K562 (cell line): Measurements from ENCODE around the gene MAD2L1BP. TPM values are rescaled to one million over a fixed set of nuclear protein-coding genes. Genes with fewer than 3 reads are reported as not detected.
A peak's percentile ranks its signal among the peaks of the same experiment; 100 is the strongest.

Experiments
- ATF7 ChIP-seq: fragments of 450-650 bp; IDR thresholded peaks from 2 replicates; pipeline ENCODE4 v1.7.1; 2014; ENCODE audit warnings: mild to moderate bottlenecking, moderate library complexity
- FOXJ3 ChIP-seq: sonication (generic); formaldehyde crosslinking; IDR thresholded peaks from 2 replicates; pipeline ENCODE4 v1.4.0; 2020; ENCODE audit warnings: mild to moderate bottlenecking, missing genetic modification reagents
- FOXK2 ChIP-seq, 2 experiments: fragments of 450-650 bp; IDR thresholded peaks in 1 of 2; conservative IDR thresholded peaks in 1 of 2; 2 replicates each; pipeline ENCODE4 v1.6.1; 2016; ENCODE audit warnings: low read depth in 2 of 2, mild to moderate bottlenecking in 1 of 2
- MYC ChIP-seq, 2 experiments: fragments of 250-450 bp in 1 of 2; sonication (Bioruptor Pico) in 1 of 2; IDR thresholded peaks; 2 replicates each; pipeline versions ENCODE4 v1.5.1 to v1.6.1; 2012 to 2021; ENCODE audit warnings: low read depth in 2 of 2, borderline replicate concordance in 1 of 2, improper control_type of control experiment in 1 of 2, low read length in 1 of 2, mild to moderate bottlenecking in 1 of 2, moderate library complexity in 1 of 2
- PHB ChIP-seq: fragments of 250-450 bp; sonication (Bioruptor Pico); IDR thresholded peaks from 2 replicates; pipeline ENCODE4 v1.5.0; 2021
- RBM34 ChIP-seq: fragments of 200-400 bp; formaldehyde crosslinking; IDR thresholded peaks from 2 replicates; pipeline ENCODE4 v1.6.1; 2018; ENCODE audit warnings: low read length, borderline replicate concordance; ENCODE audit not compliant: insufficient read depth
- RNF2 ChIP-seq: sonication (generic); IDR thresholded peaks from 2 replicates; pipeline ENCODE4 v1.6.1; 2016
- TEAD4 ChIP-seq, 2 experiments: sonication (generic) in 1 of 2; formaldehyde crosslinking in 1 of 2; IDR thresholded peaks; 2 replicates each; pipeline versions ENCODE4 v1.6.1 to v1.8.0; 2012 to 2022; ENCODE audit warnings: borderline replicate concordance in 1 of 2, inconsistent platforms in 1 of 2, low read length in 1 of 2, mild to moderate bottlenecking in 1 of 2, missing genetic modification reagents in 1 of 2
- ZNF561 ChIP-seq: fragments of 450-650 bp; formaldehyde crosslinking; conservative IDR thresholded peaks from 2 replicates; pipeline ENCODE4 v1.4.0; 2020; ENCODE audit warnings: mild to moderate bottlenecking, moderate library complexity
- ZNF785 ChIP-seq: fragments of 250-450 bp; sonication (Bioruptor Pico); IDR thresholded peaks from 2 replicates; pipeline ENCODE4 v1.4.0; 2020; ENCODE audit warnings: mild to moderate bottlenecking
- polyA plus RNA-seq, 8 experiments: library from polyadenylated mRNA; depleted of rRNA in 4 of 8; stranded (reverse) in 5 of 8; unstranded in 3 of 8; fragments of >200 nt; fragmentation: Nextera tagmentation in 2 of 8; fragmentation: Illumina TruSeq in 1 of 8; extraction: Ambion mirVana in 2 of 8; extraction: Trizol in 1 of 8; gene quantifications; 2 replicates each; pipeline versions ENCODE4 v1.2.1 to v1.2.3, GENCODE V29; 2011 to 2014; ENCODE audit warnings: inconsistent platforms in 1 of 8, missing spikeins in 1 of 8
- total RNA-seq, 7 experiments: library from RNA; depleted of rRNA in 6 of 7; stranded (reverse); fragments of >200 nt in 6 of 7; fragmentation: Illumina TruSeq in 2 of 7; extraction: Trizol in 2 of 7; gene quantifications; 2 replicates each; pipeline versions ENCODE4 v1.2.1 to v1.2.3, GENCODE V29; 2011 to 2021; ENCODE audit warnings: low replicate concordance in 1 of 7
- TF ChIP-seq, protein P1 (sequence below): fragments of 200-600 bp; sonication (generic); IDR thresholded peaks from one replicate; pipeline ENCODE4 v1.6.1; 2012; ENCODE audit warnings: mild to moderate bottlenecking, low read depth, low read length, inconsistent platforms
- TF ChIP-seq, protein P2 (sequence below): fragments of 450-650 bp; IDR thresholded peaks from 2 replicates; pipeline ENCODE4 v1.7.1; 2018; ENCODE audit warnings: mild to moderate bottlenecking, low read depth; ENCODE audit not compliant: partially characterized antibody

MAD2L1BP gene
- total and polyA plus RNA-seq, 9 of the 15 experiments (the other 6 are each of a cell fraction or from before 2014, with no cell fraction given): 69.7 to 321 (median 111) TPM

DNA sequence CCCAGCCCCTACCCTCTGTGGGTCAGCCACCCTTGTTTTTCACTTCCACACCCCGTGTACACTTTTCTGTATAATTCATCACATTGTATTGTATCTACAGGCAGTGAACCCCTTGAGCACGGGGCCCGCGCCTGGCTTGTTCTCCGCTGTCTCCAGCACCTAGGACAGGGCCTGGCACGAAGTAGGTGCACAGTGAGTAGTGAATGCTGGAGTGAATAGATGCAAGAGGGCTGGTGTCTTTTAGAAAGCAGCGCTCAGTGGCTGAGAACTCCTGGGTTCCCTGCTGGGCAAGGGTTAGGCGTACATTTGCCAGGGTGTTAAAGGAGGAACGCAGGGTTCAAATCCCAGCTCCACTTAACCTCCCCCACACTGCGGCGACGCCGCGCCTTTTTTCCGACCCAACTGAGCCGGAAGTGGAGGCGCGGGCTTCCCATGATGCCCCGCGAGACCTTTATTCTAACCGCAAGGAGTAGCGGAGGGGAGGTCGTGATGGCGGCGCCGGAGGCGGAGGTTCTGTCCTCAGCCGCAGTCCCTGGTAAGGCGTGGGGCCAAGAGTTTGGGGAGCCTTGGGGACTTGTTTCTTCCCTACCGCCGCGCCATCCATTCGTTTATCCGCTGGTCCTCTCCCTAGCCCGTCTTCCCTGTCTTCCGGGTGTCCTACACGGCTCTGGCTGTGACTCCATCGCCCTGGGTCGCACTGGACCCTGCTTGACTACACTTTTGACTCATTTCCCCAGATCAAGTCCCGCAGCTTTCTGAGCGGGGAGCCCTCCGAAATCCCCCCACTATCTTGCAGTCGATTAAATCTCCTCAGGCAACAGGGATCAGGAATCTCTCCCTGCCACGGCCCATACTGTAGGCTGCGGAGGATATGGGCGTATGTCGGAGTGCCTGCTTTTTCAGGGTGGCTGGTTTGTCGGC, at the start of gene MAD2L1BP (continued):
- TF ChIP-seq, protein P1, sequence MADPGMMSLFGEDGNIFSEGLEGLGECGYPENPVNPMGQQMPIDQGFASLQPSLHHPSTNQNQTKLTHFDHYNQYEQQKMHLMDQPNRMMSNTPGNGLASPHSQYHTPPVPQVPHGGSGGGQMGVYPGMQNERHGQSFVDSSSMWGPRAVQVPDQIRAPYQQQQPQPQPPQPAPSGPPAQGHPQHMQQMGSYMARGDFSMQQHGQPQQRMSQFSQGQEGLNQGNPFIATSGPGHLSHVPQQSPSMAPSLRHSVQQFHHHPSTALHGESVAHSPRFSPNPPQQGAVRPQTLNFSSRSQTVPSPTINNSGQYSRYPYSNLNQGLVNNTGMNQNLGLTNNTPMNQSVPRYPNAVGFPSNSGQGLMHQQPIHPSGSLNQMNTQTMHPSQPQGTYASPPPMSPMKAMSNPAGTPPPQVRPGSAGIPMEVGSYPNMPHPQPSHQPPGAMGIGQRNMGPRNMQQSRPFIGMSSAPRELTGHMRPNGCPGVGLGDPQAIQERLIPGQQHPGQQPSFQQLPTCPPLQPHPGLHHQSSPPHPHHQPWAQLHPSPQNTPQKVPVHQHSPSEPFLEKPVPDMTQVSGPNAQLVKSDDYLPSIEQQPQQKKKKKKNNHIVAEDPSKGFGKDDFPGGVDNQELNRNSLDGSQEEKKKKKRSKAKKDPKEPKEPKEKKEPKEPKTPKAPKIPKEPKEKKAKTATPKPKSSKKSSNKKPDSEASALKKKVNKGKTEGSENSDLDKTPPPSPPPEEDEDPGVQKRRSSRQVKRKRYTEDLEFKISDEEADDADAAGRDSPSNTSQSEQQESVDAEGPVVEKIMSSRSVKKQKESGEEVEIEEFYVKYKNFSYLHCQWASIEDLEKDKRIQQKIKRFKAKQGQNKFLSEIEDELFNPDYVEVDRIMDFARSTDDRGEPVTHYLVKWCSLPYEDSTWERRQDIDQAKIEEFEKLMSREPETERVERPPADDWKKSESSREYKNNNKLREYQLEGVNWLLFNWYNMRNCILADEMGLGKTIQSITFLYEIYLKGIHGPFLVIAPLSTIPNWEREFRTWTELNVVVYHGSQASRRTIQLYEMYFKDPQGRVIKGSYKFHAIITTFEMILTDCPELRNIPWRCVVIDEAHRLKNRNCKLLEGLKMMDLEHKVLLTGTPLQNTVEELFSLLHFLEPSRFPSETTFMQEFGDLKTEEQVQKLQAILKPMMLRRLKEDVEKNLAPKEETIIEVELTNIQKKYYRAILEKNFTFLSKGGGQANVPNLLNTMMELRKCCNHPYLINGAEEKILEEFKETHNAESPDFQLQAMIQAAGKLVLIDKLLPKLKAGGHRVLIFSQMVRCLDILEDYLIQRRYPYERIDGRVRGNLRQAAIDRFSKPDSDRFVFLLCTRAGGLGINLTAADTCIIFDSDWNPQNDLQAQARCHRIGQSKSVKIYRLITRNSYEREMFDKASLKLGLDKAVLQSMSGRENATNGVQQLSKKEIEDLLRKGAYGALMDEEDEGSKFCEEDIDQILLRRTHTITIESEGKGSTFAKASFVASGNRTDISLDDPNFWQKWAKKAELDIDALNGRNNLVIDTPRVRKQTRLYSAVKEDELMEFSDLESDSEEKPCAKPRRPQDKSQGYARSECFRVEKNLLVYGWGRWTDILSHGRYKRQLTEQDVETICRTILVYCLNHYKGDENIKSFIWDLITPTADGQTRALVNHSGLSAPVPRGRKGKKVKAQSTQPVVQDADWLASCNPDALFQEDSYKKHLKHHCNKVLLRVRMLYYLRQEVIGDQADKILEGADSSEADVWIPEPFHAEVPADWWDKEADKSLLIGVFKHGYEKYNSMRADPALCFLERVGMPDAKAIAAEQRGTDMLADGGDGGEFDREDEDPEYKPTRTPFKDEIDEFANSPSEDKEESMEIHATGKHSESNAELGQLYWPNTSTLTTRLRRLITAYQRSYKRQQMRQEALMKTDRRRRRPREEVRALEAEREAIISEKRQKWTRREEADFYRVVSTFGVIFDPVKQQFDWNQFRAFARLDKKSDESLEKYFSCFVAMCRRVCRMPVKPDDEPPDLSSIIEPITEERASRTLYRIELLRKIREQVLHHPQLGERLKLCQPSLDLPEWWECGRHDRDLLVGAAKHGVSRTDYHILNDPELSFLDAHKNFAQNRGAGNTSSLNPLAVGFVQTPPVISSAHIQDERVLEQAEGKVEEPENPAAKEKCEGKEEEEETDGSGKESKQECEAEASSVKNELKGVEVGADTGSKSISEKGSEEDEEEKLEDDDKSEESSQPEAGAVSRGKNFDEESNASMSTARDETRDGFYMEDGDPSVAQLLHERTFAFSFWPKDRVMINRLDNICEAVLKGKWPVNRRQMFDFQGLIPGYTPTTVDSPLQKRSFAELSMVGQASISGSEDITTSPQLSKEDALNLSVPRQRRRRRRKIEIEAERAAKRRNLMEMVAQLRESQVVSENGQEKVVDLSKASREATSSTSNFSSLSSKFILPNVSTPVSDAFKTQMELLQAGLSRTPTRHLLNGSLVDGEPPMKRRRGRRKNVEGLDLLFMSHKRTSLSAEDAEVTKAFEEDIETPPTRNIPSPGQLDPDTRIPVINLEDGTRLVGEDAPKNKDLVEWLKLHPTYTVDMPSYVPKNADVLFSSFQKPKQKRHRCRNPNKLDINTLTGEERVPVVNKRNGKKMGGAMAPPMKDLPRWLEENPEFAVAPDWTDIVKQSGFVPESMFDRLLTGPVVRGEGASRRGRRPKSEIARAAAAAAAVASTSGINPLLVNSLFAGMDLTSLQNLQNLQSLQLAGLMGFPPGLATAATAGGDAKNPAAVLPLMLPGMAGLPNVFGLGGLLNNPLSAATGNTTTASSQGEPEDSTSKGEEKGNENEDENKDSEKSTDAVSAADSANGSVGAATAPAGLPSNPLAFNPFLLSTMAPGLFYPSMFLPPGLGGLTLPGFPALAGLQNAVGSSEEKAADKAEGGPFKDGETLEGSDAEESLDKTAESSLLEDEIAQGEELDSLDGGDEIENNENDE: no peak
- TF ChIP-seq FOXK2 (conservative IDR thresholded peaks at IDR 0.05 in 1 of 2, IDR thresholded peaks at IDR 0.05 in 1 of 2; ENCODE audit: low read depth in 2 of 2): peak; percentile 31 to 41; a peak in 3 of 4 replicates
- TF ChIP-seq FOXJ3 (CRISPR knock-in tag): no peak
- TF ChIP-seq ZNF785 (CRISPR knock-in tag): no peak
- TF ChIP-seq ATF7: peak; percentile 73
- TF ChIP-seq RBM34: no peak
- TF ChIP-seq, protein P2, sequence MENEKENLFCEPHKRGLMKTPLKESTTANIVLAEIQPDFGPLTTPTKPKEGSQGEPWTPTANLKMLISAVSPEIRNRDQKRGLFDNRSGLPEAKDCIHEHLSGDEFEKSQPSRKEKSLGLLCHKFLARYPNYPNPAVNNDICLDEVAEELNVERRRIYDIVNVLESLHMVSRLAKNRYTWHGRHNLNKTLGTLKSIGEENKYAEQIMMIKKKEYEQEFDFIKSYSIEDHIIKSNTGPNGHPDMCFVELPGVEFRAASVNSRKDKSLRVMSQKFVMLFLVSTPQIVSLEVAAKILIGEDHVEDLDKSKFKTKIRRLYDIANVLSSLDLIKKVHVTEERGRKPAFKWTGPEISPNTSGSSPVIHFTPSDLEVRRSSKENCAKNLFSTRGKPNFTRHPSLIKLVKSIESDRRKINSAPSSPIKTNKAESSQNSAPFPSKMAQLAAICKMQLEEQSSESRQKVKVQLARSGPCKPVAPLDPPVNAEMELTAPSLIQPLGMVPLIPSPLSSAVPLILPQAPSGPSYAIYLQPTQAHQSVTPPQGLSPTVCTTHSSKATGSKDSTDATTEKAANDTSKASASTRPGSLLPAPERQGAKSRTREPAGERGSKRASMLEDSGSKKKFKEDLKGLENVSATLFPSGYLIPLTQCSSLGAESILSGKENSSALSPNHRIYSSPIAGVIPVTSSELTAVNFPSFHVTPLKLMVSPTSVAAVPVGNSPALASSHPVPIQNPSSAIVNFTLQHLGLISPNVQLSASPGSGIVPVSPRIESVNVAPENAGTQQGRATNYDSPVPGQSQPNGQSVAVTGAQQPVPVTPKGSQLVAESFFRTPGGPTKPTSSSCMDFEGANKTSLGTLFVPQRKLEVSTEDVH: peak; percentile 89
- peak; percentile 50; the same call in 1 of the 2 replicates for TF ChIP-seq RNF2
- peak; percentile 81; the same call in 1 of the 2 replicates for TF ChIP-seq PHB (CRISPR knock-in tag)
- peak; percentile 84 for TF ChIP-seq MYC (IDR thresholded peaks at IDR 0.05; ENCODE audit: low read depth, low read length)
- peak; percentile 77; the same call in 1 of the 2 replicates for TF ChIP-seq MYC (CRISPR knock-in tag; IDR thresholded peaks at IDR 0.05; ENCODE audit: borderline replicate concordance, low read depth)
- peak; percentile 66; the same call in 1 of the 2 replicates for TF ChIP-seq TEAD4 (IDR thresholded peaks at IDR 0.05; ENCODE audit: low read length)
- TF ChIP-seq TEAD4 (CRISPR knock-in tag; IDR thresholded peaks at IDR 0.05; ENCODE audit: borderline replicate concordance): no peak
- no peak for TF ChIP-seq ZNF561 (CRISPR knock-in tag)
